Measurements from ENCODE around the gene DNAJC4.

GRCh38 chr11:64241491-64242374, 11.4 kb downstream of the DNAJC4 start:
- TF ChIP-seq CTCF (IDR thresholded peaks at IDR 0.05) (peak in 1 of 12 donors; percentile 26), POLR2A (IDR thresholded peaks at IDR 0.05) (peak in 1 of 2 donors; percentile 86)

Measured in heart left ventricle (tissue), 13 donors.